ENCODE measurements around the gene GPRIN3. TPM values are rescaled to one million over a fixed set of nuclear protein-coding genes. Genes with fewer than 3 reads are reported as not detected.

GPRIN3 gene
- total RNA-seq, 1 experiment from 2014 or later: 0.48 TPM

DNA sequence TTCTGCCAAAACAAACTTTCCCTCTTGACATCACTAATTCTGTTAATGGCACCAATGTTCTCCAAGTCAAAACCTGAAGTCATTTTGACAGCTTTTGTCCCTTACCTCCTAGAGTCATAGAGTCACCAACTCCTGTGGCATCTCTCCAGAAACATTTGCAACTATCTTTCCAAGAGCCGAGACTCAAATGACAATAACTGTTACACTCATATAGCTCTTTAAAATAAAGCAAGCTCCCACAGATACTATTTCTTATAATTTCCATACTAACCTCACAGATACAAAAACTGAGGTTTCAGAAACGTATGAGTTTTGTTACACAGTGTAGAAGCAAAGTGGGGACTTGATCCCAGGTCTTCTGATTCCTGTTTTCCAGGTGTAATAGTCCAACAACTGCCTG is 18.3 kb downstream of the GPRIN3 start:
- H3K9me3 Mint-ChIP-seq: peaks cover 3 to 7% of the 10 kb centered on the region in 2 experiments; a peak in 2 of 5 replicates
- H3K4me1 Mint-ChIP-seq: peaks cover 0 to 3% of the 10 kb centered on the region in 2 experiments; a peak in 2 of 4 replicates
- Histone ChIP-seq H2AFZ (ENCODE audit: low read length) (no peak overlapping the region), H4K8ac (replicated peaks; ENCODE audit: insufficient read length, low read depth, low read length) (no peak overlapping the region), H3K27me3 (ENCODE audit: insufficient read depth, low read length) (no peaks in the 10 kb centered on the region), H3K9ac (ENCODE audit: extremely low read depth, insufficient read length, low read length) (no peak overlapping the region), H2BK5ac (ENCODE audit: insufficient read length, low read length) (no peak overlapping the region), H3K14ac (ENCODE audit: insufficient read depth, low read length) (no peak overlapping the region), H3K4me1 (ENCODE audit: insufficient read depth, low read length) (no peaks in the 10 kb centered on the region), H3K79me2 (ENCODE audit: insufficient read depth, low read length) (no peaks in the 10 kb centered on the region), H3K4ac (ENCODE audit: low read depth, low read length) (no peak overlapping the region), H2BK120ac (ENCODE audit: low read depth, low read length, poor library complexity, severe bottlenecking) (no peak overlapping the region), H2BK20ac (ENCODE audit: low read depth, low read length, poor library complexity, severe bottlenecking) (no peak overlapping the region), H3K27ac (ENCODE audit: insufficient read length, low read depth, low read length) (no peak overlapping the region), H2BK15ac (ENCODE audit: low read depth, low read length) (no peak overlapping the region), H3K18ac (ENCODE audit: insufficient read length, low read depth, low read length) (no peak overlapping the region), H3K23ac (ENCODE audit: insufficient read length, low read depth, low read length) (no peak overlapping the region), H2BK12ac (ENCODE audit: insufficient read length, low read depth, low read length) (no peak overlapping the region), H4K5ac (ENCODE audit: insufficient read length, low read depth, low read length) (no peak overlapping the region), H4K20me1 (ENCODE audit: control insufficient read depth, insufficient read depth, insufficient read length) (no peaks in the 10 kb centered on the region), H3K79me1 (ENCODE audit: insufficient read depth, low read depth, low read length, poor library complexity, severe bottlenecking) (no peaks in the 10 kb centered on the region), H3T11ph (ENCODE audit: low read length) (no peak overlapping the region), H3K9me3 (ENCODE audit: control insufficient read depth, low read depth, low read length) (no peaks in the 10 kb centered on the region), H3K23me2 (ENCODE audit: insufficient read length, low read depth, low read length, poor library complexity, severe bottlenecking) (no peaks in the 10 kb centered on the region), H3K56ac (ENCODE audit: insufficient read length, low read depth, low read length) (no peak overlapping the region), H4K91ac (ENCODE audit: insufficient read length, low read depth, low read length) (no peak overlapping the region), H3K4me2 (ENCODE audit: insufficient read depth, insufficient read length, low read length) (no peak overlapping the region), H2AK5ac (ENCODE audit: insufficient read length, low read length) (no peak overlapping the region)
- H3K36me3 Mint-ChIP-seq (ENCODE audit: insufficient read depth in 1 of 3, low read depth in 3 of 3): peaks cover 0 to 9% (median 4%) of the 10 kb centered on the region in 3 experiments; a peak in 5 of 7 replicates
- no peaks in the 10 kb centered on the region for H3K27me3 Mint-ChIP-seq (ENCODE audit: low read depth)
- DNase-seq: no peak
- TF ChIP-seq, protein P1, sequence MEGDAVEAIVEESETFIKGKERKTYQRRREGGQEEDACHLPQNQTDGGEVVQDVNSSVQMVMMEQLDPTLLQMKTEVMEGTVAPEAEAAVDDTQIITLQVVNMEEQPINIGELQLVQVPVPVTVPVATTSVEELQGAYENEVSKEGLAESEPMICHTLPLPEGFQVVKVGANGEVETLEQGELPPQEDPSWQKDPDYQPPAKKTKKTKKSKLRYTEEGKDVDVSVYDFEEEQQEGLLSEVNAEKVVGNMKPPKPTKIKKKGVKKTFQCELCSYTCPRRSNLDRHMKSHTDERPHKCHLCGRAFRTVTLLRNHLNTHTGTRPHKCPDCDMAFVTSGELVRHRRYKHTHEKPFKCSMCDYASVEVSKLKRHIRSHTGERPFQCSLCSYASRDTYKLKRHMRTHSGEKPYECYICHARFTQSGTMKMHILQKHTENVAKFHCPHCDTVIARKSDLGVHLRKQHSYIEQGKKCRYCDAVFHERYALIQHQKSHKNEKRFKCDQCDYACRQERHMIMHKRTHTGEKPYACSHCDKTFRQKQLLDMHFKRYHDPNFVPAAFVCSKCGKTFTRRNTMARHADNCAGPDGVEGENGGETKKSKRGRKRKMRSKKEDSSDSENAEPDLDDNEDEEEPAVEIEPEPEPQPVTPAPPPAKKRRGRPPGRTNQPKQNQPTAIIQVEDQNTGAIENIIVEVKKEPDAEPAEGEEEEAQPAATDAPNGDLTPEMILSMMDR (conservative IDR thresholded peaks at IDR 0.05): no peak
- WGBS (ENCODE audit: extremely low coverage, insufficient read length, low lambda C conversion rate): no CpG with 5 or more reads among the region's 2 CpGs
- H3K27ac Mint-ChIP-seq: no peak overlapping the region
- H3K4me3 Mint-ChIP-seq: no peak overlapping the region

Measured in H9 (cell line).